Ovary (tissue), 9 donors: ENCODE results near the gene NFIL3. TPM values are rescaled to one million over a fixed set of nuclear protein-coding genes. Genes with fewer than 3 reads are reported as not detected.
"Not testable (repeated sequence)": the region's sequence is repeated elsewhere in the genome, so short reads cannot be mapped to it uniquely, and the experiment has no call there.

ENCODE experiments used
- DNase-seq, 5 donors: peaks; one replicate each; pipeline ENCODE4 v3.0.0-alpha.2; 2019 to 2020
- H3K27ac ChIP-seq, 2 donors: fragments of 200-600 bp; one replicate each; pipeline versions ENCODE4 v1.5.1 to v1.8.0; 2019 to 2022
- H3K27me3 ChIP-seq: fragments of 200-600 bp; one replicate; pipeline ENCODE4 v1.8.0; 2022
- H3K36me3 ChIP-seq: fragments of 200-600 bp; sonication (generic); one replicate; pipeline ENCODE4 v1.5.1; 2019
- H3K4me1 ChIP-seq: one replicate; pipeline ENCODE4 v1.8.1; 2013; ENCODE audit warnings: mild to moderate bottlenecking, moderate library complexity; ENCODE audit not compliant: insufficient read depth
- H3K4me3 ChIP-seq: fragments of 200-600 bp; sonication (generic); one replicate; pipeline ENCODE4 v1.5.1; 2017
- H3K9me3 ChIP-seq, 2 donors: fragments of 200-600 bp in 1 of 2; sonication (generic) in 1 of 2; one replicate each; pipeline versions ENCODE4 v1.5.1 to v1.8.1; 2013 to 2019; ENCODE audit warnings: mild to moderate bottlenecking in 1 of 2, moderate library complexity in 1 of 2
- CTCF ChIP-seq, 3 donors: fragments of 450-650 bp in 2 of 3; fragments of 200-600 bp in 1 of 3; IDR thresholded peaks; one replicate each; pipeline versions ENCODE4 v1.5.1 to v1.8.0; 2016 to 2022; ENCODE audit warnings: antibody characterized with exemption in 3 of 3, mild to moderate bottlenecking in 1 of 3
- EP300 ChIP-seq: sonication (generic); formaldehyde crosslinking; IDR thresholded peaks from one replicate; pipeline ENCODE4 v1.6.1; 2017; ENCODE audit warnings: antibody characterized with exemption
- POLR2A ChIP-seq: fragments of 450-650 bp; IDR thresholded peaks from one replicate; pipeline ENCODE4 v1.6.1; 2017; ENCODE audit warnings: antibody characterized with exemption, mild to moderate bottlenecking, moderate library complexity
- WGBS, 3 donors: extraction: QIAGEN DNeasy Blood & Tissue Kit in 1 of 3; methylation state at CpG; one replicate each; pipeline versions ENCODE4 v1.1.5 to v1.1.7; 2013 to 2017; 5-methylcytosine and 5-hydroxymethylcytosine counted together
- intact Hi-C, 4 donors: fragments of 100-400 bp; cut with DNase I; formaldehyde crosslinking; loops; one replicate each; pipeline versions ENCODE4 v1.11.0 to v1.15.1; 2022 to 2023
- polyA plus RNA-seq, 2 donors: library from polyadenylated mRNA; stranded (reverse); fragments of 200-250 nt in 1 of 2; fragments of 350-450 nt in 1 of 2; fragmentation: Illumina TruSeq in 1 of 2; extraction: RNeasy Lipid Tissue Mini Kit (QIAGEN cat#74804) in 1 of 2; gene quantifications; one replicate each; pipeline ENCODE4 v1.2.3, GENCODE V29; 2013 to 2014
- total RNA-seq, 7 donors: library from RNA; depleted of rRNA in 2 of 7; stranded (reverse); fragments of >200 nt in 2 of 7; fragmentation: NEBNext Ultra II Directional in 3 of 7; extraction: Animal tissue kit (Norgen Biotek cat#: 25700) in 3 of 7; gene quantifications; one replicate each; pipeline versions ENCODE4 v1.1.0 to v1.2.4, GENCODE V29; 2016 to 2023
- donor health status: DM: no; HTN: no; CAD: no; lungs with moderate emphysema.
- donor health status: DM: no; HTN: no; CAD: no.
- donor health status: Bipolar disorder and iron deficiency.
- donor health status: DM: yes; HTN: yes; CAD: no.
- donor health status: DM: no; HTN: no; CAD: no.
- donor health status: DM: yes; HTN: yes; CAD: no.

The NFIL3 gene
- total and polyA plus RNA-seq, 9 donors = 31.8 to 87.0 (median 45.7) TPM

GRCh38 chr9:91376239-91376638 is 47.4 kb downstream of the NFIL3 start:
- DNase-seq = no peak
- WGBS, 3 donors = 82 to 86% (median 85%) methylated on average over 4 of the region's 4 CpGs
- Histone ChIP-seq H3K27me3 (no peaks in the 10 kb centered on the region), H3K9me3 (peaks cover 0 to 3% of the 10 kb centered on the region in 2 donors), H3K4me1 (no peaks in the 10 kb centered on the region), H3K27ac (no peak overlapping the region), H3K4me3 (no peak overlapping the region), H3K36me3 (no peaks in the 10 kb centered on the region)
- intact Hi-C loops = no loop called here
- TF ChIP-seq POLR2A (no peak), CTCF (IDR thresholded peaks at IDR 0.05) (no peak), EP300 (no peak)

DNA sequence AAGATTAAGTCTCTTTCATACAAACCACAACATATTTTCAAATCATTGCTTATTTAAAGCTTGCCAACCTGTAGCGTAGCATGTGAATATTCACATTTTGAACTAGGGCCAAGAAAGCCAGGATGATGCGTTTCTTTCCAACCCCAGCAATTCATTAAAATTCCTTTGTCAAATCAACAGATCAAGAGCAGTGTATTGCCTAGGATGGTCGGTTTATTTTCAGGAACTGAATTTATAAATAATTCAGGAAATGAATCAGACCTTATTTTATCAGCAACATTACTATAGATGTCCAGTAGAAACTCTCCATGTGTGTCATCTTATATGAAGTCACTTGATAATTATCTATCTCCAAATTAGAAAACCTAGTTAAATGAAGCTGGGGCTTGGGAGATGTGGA is 48.7 kb downstream of the NFIL3 start:
- Histone ChIP-seq H3K4me3 (no peak overlapping the region), H3K27ac (no peak overlapping the region), H3K36me3 (no peaks in the 10 kb centered on the region), H3K9me3 (peaks cover 0 to 3% of the 10 kb centered on the region in 2 donors), H3K27me3 (no peaks in the 10 kb centered on the region), H3K4me1 (no peaks in the 10 kb centered on the region)
- TF ChIP-seq POLR2A (no peak), CTCF (IDR thresholded peaks at IDR 0.05) (no peak), EP300 (no peak)
- WGBS, 3 donors = 13 to 25% (median 16%) methylated on average over 3 of the region's 3 CpGs
- no peak for DNase-seq
- intact Hi-C loops = no loop called here

- no peak for DNase-seq
- Histone ChIP-seq H3K4me1 (no peaks in the 10 kb centered on the region), H3K4me3 (no peak overlapping the region), H3K27ac (no peak overlapping the region), H3K36me3 (no peaks in the 10 kb centered on the region), H3K27me3 (no peaks in the 10 kb centered on the region), H3K9me3 (no peaks in the 10 kb centered on the region)
- 58 to 64% (median 60%) methylated on average over 1 of the region's 1 CpG for WGBS, 3 donors
- intact Hi-C loops = no loop called here
- TF ChIP-seq CTCF (IDR thresholded peaks at IDR 0.05) (no peak), POLR2A (no peak), EP300 (no peak)
Observed at GRCh38 chr9:91371894-91372293, 51.7 kb downstream of the NFIL3 start.

DNA sequence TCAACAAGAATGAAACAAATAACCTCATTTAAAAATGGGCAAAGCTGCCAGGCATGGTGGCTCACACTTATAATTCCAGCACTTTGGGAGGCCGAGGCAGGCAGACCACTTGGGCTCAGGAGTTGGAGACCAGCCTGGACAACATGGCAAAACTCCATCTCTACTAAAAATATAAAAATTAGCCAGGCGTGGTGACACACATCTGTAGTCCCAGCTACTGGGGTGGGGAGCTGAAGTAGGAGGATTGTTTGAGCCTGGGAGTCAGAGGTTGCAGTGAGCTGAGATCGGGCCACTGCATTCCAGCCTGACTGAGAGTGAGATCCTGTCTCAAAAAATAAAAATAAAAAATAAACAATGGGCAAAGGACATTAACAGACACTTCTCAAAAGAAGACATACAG is 53.6 kb downstream of the NFIL3 start:
- H3K27me3 ChIP-seq, H3K9me3 ChIP-seq, DNase-seq, intact Hi-C loops, H3K27ac ChIP-seq, H3K4me1 ChIP-seq, H3K4me3 ChIP-seq, H3K36me3 ChIP-seq: not testable (repeated sequence)
- 64 to 72% (median 65%) methylated on average over 3 of the region's 3 CpGs for WGBS, 3 donors

GRCh38 chr9:91364702-91365101 is 58.9 kb downstream of the NFIL3 start:
- H3K9me3 ChIP-seq = no peaks in the 10 kb centered on the region
- H3K4me1 ChIP-seq = peaks cover 3% of the 10 kb centered on the region
- intact Hi-C loops = loop anchor here in 1 of 4 donors (5.0 kb wide), 1 partner anchor 58 kb away; the partner anchor contains the start of gene NFIL3
- no peaks in the 10 kb centered on the region for H3K36me3 ChIP-seq
- no peak overlapping the region for H3K4me3 ChIP-seq
- H3K27ac ChIP-seq = no peak overlapping the region
- TF ChIP-seq EP300 (no peak), POLR2A (no peak), CTCF (IDR thresholded peaks at IDR 0.05) (no peak)
- H3K27me3 ChIP-seq = no peaks in the 10 kb centered on the region
- 88 to 96% (median 94%) methylated on average over 3 of the region's 3 CpGs for WGBS, 3 donors
- no peak for DNase-seq
